HUDEP-2 (cell line): ENCODE measurements around the gene SHROOM2.

Experiments used
- DNase-seq, 76 experiments: peaks; one replicate each; lab custom pipeline; 2025; ENCODE audit not compliant: unreplicated experiment in 76 of 76; lab: John Stamatoyannopoulos, UW

Gene SHROOM2

GRCh38 chrX:9888953-9889470, 102.8 kb downstream of the SHROOM2 start:
- no peak for DNase-seq

DNA sequence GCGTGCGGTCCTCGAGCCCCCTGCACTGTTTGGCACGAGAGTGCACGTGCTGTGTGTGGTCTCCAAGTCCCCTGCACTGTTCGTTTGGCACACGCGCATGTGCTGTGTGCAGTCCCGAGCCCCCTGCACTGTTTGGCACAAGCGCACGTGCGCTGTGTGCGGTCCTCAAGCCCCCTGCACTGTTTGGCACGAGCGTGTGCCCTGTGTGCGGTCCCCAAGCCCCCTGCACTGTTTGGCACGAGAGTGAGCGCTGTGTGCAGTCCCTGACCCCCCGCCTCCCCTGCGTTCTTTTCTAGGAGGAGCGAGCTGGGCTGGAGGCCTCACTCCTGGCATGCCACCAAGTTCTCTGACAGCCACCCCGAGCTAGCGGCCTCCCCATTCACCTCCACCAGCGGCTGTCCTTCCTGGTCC, 104.5 kb downstream of the SHROOM2 start:
- no peak for DNase-seq

DNA sequence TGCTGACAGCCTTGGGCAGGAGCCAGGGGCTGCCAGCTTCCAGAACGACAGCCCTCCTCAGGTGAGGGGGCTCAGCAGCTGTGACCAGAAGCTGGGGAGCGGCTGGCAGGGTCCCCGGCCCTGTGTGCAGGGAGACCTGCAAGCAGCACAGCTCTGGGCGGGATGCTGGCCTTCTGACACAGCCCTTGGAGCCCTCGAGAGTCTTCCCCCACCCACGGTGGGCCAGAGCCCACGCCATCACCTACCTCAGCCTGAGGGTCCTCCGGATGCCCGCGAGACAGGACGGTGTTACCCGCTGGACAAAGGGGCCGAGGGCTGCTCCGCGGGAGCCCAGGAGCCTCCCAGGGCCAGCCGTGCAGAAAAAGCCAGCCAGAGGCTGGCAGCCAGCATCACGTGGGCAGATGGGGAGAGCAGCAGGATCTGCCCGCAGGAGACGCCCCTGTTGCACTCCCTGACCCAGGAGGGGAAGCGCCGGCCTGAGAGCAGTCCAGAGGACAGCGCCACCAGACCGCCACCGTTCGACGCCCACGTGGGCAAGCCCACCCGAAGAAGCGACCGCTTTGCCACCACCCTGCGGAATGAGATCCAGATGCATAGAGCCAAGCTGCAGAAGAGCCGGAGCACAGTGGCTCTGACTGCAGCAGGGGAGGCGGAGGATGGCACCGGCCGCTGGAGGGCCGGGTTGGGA, 109.1 kb downstream of the SHROOM2 start:
- DNase-seq = no peak

DNA sequence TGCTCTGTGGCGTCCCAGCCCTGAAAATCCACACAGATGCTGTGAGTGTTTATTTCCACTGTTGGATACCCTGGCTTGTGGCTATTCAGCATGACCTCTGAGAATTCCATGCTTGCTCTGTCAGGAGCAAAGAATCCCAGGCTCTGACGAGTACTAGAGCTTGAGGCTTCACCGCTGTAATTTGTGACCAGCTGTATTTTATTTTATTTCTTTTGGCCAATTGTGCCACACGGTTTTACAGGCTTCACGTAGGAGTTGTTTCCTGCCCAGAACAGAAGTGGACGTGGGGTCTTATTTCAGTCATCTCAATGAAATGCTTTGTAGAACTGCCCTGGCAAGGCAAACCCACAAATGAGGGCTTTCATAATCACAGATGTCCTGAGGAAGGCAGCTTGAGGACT, 111.5 kb downstream of the SHROOM2 start:
- DNase-seq = no peak

GRCh38 chrX:9899640-9900111, 113.4 kb downstream of the SHROOM2 start:
- DNase-seq = no peak

GRCh38 chrX:9902656-9903055, 116.4 kb downstream of the SHROOM2 start:
- DNase-seq = no peak

DNA sequence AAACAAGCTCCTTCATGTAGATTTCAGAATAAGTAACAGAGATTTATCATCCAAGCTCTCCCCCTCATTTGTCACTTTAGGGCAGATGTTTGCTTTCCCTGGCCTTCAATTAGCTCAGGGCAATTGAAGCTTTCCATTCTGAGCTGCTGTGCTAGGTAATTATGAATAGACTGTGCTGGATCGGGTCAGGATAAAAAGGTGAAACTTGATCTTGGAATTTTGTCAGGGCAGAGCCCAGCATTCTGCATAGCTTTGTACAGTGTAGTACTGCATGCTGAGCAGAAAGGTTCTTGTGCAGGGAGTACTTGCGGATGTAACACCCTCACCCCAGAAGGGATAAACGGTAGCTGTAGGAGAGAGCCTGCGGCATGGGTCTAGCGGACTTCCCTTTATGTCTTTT, 116.9 kb downstream of the SHROOM2 start:
- no peak for DNase-seq

DNA sequence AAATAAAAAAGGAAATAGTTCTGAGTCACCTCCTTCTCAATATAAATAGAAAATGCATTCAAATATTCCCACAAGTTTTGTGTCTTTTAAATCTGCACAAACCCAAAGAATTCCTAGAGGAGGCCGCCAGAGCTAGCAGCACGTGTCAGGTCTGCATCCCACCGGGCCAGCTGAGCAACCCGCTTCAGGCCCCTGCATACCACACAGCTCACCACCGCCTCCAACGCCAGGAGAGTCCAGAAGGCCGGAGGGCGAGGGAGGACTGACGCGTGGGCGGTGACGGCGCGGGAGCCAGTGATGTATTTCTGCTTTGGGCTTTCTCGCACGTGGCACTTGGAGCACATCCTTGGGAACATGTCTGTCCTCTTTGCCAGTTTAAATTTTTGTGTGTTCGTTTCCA, 119.1 kb downstream of the SHROOM2 start:
- no peak for DNase-seq

DNA sequence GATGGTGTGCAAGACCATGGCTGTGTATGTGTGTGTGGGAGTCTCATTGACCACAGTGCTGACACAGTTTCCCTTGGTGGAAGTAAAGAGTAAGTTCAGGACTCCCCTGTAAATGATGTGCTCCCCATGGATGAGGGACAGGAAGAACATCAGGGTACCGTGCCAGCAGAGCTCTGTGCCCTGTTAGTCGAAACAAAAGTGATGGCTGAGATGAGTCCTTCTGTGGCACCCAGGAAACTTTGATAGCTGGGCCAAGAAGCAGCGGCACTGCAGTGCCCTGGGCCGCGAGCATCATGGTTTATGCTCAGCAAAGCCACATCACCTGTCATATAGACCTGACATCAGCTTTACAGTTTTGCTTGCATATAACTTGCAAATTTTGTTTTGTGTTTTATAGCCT, 119.5 kb downstream of the SHROOM2 start:
- no peak for DNase-seq

DNA sequence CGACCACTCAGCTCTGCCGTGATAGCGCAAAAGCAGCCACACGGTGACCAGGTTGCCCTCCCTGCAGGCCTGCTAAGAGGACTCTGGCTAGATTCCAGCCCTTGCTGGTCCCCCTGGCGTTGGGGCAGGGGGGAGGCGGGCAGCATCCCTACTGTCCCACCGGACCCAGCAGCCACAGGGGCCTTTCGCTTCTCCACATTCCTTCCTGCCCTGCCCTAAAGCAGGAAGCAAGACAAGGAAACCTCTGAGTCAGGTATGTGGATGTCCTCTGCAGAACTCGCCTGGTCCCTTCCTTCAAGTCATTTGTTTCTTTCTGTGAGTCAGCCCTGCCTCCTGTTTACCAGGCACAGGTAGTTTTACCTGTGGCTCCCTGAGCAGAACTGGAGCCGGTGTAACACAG, 120.7 kb downstream of the SHROOM2 start:
- DNase-seq = no peak

- no peak for DNase-seq
Measured at GRCh38 chrX:9907645-9908387, 121.6 kb downstream of the SHROOM2 start.

GRCh38 chrX:9909254-9909653, 123.0 kb downstream of the SHROOM2 start:
- DNase-seq = no peak

DNA sequence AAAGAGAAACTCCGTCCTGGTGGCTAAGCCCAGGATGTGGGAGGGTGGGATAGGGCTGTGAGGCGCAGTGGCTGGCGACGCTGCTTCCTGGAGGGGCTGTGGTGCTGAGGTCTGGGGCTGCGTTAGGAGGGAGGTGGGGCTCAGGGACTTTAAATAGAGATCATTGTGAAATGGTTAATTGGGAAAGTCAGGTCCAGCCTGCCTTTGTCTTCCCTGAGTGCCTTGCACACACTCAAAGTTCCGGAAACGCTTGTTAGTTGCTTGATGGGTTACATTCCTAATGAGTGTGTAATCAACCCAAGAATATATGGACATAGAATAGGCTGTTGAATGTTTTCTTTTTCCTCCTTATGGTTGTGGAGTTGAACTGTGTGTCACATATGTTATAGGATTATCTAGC, 125.3 kb downstream of the SHROOM2 start:
- no peak for DNase-seq

DNA sequence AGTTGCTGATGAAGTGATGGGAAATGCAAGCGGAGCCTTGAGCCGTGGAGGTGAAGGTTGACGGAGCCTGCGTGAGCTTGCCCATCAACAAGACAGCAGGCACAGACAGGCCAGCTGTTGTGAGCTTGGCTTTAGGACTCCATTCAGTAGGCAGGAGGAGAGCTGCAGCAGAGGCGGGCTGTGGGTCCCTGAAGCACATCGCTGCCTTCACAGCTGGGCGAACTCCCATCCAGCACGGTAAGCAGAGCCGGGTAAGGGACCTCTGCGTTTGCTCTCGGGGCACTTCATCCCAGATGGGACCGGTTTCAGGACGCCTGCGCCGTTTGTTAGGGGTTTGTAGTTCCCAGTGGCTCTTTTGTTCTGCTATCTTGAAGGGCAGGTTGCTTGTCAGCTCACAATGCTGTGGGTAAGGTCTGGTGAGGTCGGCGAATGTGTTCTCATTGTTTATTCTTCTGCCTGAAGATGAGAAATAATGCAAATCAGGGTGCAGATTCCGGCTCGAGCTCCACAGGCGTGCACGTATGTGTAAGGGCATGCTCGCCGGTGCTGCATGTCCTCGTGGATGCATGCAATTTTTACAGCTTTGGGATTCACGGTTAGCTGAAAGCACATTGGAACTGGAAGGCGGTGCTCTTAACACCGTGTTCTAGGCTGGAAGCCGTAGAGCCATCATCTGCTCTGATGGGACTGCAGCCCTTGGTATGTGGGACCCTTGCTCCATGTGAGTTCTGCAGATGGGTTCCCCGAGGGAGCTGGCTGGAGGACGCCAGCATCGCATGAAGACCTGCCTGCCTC, 126.3 kb downstream of the SHROOM2 start:
- no peak for DNase-seq

- no peak for DNase-seq
Measured at GRCh38 chrX:9913146-9913433, 126.9 kb downstream of the SHROOM2 start.

DNA sequence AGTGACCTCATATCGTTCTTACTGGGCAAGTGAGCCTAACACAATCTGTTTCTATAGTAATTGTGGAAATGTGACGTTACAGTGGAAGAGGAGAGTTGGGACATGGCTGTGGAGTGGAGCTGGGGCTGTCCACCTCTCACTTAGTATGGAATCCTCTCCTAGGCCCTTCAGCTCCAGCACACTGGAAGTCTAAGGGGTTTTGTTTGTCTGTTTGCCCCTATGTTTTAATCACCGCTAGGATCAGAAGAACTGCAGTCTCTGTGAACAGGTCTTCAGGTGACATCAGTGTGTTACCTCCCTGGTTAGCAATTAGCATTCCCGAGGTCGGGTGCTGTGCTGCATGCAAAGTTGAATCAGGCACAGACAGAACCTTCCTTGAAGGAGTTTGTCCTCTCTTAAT, 131.6 kb downstream of the SHROOM2 start:
- no peak for DNase-seq

DNA sequence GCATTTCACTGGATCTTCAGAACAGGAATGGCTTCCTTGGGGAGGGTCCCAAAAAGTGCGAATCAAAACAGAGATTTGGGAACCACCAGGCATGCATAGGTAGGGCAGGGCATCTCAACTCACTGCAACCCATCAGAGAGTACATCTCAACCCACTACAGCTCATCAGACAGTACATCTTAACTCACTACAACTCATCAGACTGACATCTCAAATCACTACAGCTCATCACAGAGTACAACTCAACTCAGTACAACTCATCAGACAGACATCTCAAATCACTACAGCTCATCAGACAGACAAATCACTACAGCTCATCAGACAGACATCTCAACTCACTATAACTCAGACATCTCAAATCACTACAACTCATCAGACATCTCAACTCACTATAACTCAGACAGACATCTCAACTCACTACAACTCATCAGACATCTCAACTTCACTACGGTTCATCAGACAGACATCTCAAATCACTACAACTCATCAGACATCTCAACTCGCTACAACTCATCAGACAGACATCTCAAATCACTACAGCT, 133.5 kb downstream of the SHROOM2 start:
- DNase-seq = no peak

DNA sequence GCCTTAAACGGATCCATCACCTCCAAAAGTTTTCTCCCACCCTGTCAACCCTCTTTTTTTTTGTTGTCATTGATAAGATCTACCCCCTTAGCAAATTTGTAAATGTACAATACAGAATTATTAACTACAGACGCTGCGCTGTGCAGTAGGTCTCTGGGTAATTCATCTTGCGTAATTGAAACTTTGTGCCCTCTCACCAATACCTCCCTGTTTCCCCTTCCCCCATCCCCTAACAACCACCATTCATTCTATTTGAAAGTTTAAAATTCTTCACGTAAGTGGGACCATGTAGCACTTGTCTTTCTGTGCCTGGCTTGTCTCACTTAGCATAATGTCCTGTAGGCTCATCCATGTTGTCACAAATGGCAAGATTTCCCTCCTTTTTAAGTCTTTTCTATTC, 135.2 kb downstream of the SHROOM2 start:
- DNase-seq = no peak

DNA sequence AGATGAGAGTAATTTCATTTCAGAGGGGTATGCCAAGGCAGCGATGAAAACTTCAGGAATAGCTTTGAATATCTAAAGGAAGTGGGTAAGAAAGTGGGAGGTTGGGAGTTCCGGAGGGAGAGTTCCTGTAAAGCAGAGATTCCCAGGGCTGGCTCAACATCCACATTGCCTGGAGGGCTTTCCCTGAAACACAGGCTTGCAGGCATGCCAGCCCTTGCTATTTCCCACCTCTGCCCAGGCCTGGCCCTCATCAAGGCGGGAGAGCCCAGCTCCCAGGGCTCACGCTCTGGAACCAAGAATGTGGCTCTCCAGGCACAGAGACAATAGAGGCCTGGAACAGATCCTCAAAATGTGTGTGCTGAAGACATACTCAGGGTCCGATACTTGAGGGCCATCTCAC, 137.1 kb downstream of the SHROOM2 start:
- DNase-seq = no peak

DNA sequence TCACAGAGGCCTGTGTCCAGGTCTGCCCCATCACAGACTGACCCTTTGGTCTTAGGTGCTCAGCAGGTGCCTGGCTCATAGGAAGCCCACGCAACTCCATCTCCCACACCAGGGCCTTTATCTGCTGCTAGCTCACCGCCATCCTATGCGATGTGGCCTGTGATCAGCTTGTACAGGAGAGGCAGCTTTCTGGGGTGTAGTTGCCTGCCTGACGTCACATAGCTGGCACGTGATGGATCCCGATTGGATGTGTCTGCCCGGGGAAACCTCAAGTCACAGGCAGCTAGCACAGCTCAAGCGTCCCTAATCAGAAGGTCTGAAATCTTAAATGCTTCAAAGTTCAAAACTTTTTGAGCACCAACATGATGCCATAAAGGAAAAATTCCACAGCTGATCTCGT, 139.8 kb downstream of the SHROOM2 start:
- DNase-seq = no peak
